Right lobe of liver (tissue), 6 donors: Measurements from ENCODE around the gene NOVA2. TPM values are rescaled to one million over a fixed set of nuclear protein-coding genes. Genes with fewer than 3 reads are reported as not detected.
A peak's percentile ranks its signal among the peaks of the same experiment; 100 is the strongest.

ENCODE experiments used
- ATAC-seq, 4 donors: fragments of 200-7000 bp; cut with Tn5 transposase; one replicate each; pipeline ENCODE4 v1.9.1; 2020; ENCODE audit warnings: mild to moderate bottlenecking in 4 of 4, moderate library complexity in 4 of 4
- DNase-seq, 3 donors: peaks; one replicate each; pipeline ENCODE4 v3.0.0-alpha.2; 2020
- H3K27ac ChIP-seq, 3 donors: fragments of 200-600 bp; one replicate each; pipeline ENCODE4 v1.8.0; 2022
- H3K27me3 ChIP-seq, 2 donors: fragments of 200-600 bp; one replicate each; pipeline ENCODE4 v1.8.0; 2022
- H3K36me3 ChIP-seq, 4 donors: fragments of 200-600 bp; sonication (generic) in 1 of 4; one replicate each; pipeline versions ENCODE4 v1.5.1 to v1.8.0; 2017 to 2022; ENCODE audit warnings: control low read depth in 1 of 4
- H3K4me1 ChIP-seq, 4 donors: fragments of 200-600 bp; sonication (generic) in 1 of 4; one replicate each; pipeline versions ENCODE4 v1.5.1 to v1.8.0; 2017 to 2022; ENCODE audit warnings: control low read depth in 1 of 4
- H3K4me3 ChIP-seq, 3 donors: fragments of 200-600 bp; one replicate each; pipeline ENCODE4 v1.8.0; 2022
- H3K9me3 ChIP-seq, 4 donors: fragments of 200-600 bp; sonication (generic) in 1 of 4; one replicate each; pipeline versions ENCODE4 v1.5.1 to v1.8.0; 2017 to 2022; ENCODE audit warnings: control low read depth in 1 of 4
- POLR2A ChIP-seq: fragments of 450-650 bp; IDR thresholded peaks from one replicate; pipeline ENCODE4 v1.6.1; 2017; ENCODE audit warnings: antibody characterized with exemption, mild to moderate bottlenecking
- WGBS: methylation state at CpG from one replicate; pipeline ENCODE4 v1.1.6; 2018; ENCODE audit warnings: low coverage, low lambda C conversion rate; ENCODE audit not compliant: insufficient coverage; ENCODE audit errors: missing lambda C conversion rate; 5-methylcytosine and 5-hydroxymethylcytosine counted together
- intact Hi-C, 2 donors: fragments of 100-400 bp; cut with DNase I; formaldehyde crosslinking; loops; one replicate each; pipeline versions ENCODE4 v1.11.2 to v1.14.1; 2022
- total RNA-seq, 6 experiments: library from RNA; depleted of rRNA in 2 of 6; stranded (reverse); fragments of >200 nt in 2 of 6; fragmentation: NEBNext Ultra II Directional in 3 of 6; extraction: Animal tissue kit (Norgen Biotek cat#: 25700) in 3 of 6; gene quantifications; one replicate each; pipeline versions ENCODE4 v1.1.0 to v1.2.4, GENCODE V29; 2016 to 2023
- TF ChIP-seq, protein P1 (sequence below), 4 donors: fragments of 200-600 bp in 3 of 4; fragments of 450-650 bp in 1 of 4; IDR thresholded peaks; one replicate each; pipeline versions ENCODE4 v1.5.1 to v1.8.0; 2016 to 2022; ENCODE audit warnings: antibody characterized with exemption in 4 of 4, mild to moderate bottlenecking in 2 of 4
- donor health status: DM: no; HTN: yes; CAD: no.
- donor health status: DM: no; HTN: no; CAD: no.
- donor health status: DM: no; HTN: no; CAD: no.
- donor health status: DM: no; HTN: yes; CAD: no.
- donor health status: DM: no; HTN: yes; CAD: no.

NOVA2 gene
- total RNA-seq, 6 experiments from 2014 or later: 0.66 to 2.5 (median 0.85) TPM

DNA sequence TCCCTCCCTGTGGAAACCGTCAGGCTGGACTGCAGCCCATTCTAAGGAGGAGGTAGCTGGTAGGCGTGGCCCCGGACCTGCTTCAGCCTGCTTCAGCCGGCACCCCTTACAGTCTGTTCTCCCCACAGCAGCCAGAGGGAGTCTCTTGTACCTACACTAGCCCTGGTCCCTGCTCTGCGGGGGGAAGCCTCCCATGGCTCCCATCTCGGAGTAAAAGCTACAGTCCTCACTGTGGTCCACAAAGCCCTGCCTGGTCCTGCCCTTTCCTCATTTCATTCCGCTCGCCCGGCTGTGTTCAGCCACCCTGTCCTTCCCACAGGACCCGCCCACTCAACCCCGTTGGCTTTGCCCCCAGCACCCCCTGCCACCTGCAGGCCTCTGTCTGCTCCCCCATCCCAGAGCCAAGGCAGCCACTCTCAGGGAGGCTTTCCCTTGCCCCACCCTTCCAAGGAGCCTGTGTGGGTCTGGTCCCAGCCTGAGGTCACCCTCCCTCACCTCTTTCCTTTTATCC lies 47.9 kb upstream of the NOVA2 start:
- no peaks in the 10 kb centered on the region for H3K36me3 ChIP-seq
- WGBS: 0% methylated on average over 1 of the region's 11 CpGs
- H3K4me3 ChIP-seq: no peak overlapping the region
- ATAC-seq (no peak), DNase-seq (peak in 1 of 3 donors; percentile 52)
- H3K27ac ChIP-seq: no peak overlapping the region
- TF ChIP-seq, protein P1, sequence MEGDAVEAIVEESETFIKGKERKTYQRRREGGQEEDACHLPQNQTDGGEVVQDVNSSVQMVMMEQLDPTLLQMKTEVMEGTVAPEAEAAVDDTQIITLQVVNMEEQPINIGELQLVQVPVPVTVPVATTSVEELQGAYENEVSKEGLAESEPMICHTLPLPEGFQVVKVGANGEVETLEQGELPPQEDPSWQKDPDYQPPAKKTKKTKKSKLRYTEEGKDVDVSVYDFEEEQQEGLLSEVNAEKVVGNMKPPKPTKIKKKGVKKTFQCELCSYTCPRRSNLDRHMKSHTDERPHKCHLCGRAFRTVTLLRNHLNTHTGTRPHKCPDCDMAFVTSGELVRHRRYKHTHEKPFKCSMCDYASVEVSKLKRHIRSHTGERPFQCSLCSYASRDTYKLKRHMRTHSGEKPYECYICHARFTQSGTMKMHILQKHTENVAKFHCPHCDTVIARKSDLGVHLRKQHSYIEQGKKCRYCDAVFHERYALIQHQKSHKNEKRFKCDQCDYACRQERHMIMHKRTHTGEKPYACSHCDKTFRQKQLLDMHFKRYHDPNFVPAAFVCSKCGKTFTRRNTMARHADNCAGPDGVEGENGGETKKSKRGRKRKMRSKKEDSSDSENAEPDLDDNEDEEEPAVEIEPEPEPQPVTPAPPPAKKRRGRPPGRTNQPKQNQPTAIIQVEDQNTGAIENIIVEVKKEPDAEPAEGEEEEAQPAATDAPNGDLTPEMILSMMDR (IDR thresholded peaks at IDR 0.05): no peak
- TF ChIP-seq POLR2A: no peak
- peaks cover 0 to 6% of the 10 kb centered on the region in 2 donors for H3K27me3 ChIP-seq
- H3K4me1 ChIP-seq: no peaks in the 10 kb centered on the region
- H3K9me3 ChIP-seq: no peaks in the 10 kb centered on the region
- intact Hi-C loops: loop anchor here in 1 of 2 donors (10.0 kb wide), 1 partner anchor 53 kb away; no protein-coding TSS in a partner anchor

DNA sequence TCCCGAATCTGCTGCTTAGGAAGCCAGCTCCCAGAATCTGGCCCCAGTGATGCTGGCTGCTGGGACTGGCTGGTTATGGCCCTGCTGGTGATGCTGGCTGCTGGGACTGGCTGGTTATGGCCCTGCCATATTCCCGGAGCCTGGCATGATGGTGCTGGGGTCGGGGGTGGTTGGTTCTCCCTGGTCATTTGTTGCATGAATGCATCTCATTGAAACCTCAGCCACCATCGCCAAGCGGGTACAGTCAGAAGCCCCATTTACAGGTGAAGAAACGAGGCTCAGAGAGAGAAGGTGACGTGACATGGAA lies 47.1 kb upstream of the NOVA2 start:
- intact Hi-C loops: loop anchor here in 1 of 2 donors (10.0 kb wide), 1 partner anchor 54 kb away; no protein-coding TSS in a partner anchor
- Histone ChIP-seq H3K9me3 (no peaks in the 10 kb centered on the region), H3K36me3 (no peaks in the 10 kb centered on the region), H3K27ac (no peak overlapping the region), H3K27me3 (peaks cover 0 to 6% of the 10 kb centered on the region in 2 donors), H3K4me1 (peaks cover 0 to 7% (median 0%) of the 10 kb centered on the region in 4 donors), H3K4me3 (no peak overlapping the region)
- DNase-seq (no peak), ATAC-seq (no peak)
- TF ChIP-seq POLR2A: no peak
- TF ChIP-seq, protein P1 (IDR thresholded peaks at IDR 0.05): no peak
- WGBS: 75% methylated on average over 4 of the region's 7 CpGs

DNA sequence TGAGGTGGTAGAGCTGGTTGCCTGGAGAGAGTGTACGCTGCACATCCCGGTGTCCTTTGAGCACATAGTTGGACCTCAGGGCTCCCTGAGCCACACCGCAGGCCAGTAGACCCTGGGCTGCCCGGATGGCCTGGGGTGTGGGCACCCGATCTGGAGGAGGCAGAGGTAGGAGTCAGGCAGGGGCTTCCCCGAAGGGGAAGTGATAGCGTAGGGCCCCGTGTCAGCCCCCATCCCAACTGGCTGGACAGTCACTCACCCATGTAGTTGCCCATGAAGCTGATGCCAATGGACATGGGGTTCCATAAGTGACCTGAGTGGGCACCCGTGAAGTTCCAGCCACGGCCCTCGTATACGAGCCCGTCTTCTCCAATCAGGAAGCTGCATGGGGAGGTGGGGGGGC lies 45.6 kb upstream of the NOVA2 start:
- Histone ChIP-seq H3K4me3 (no peak overlapping the region), H3K9me3 (no peaks in the 10 kb centered on the region), H3K27me3 (peaks cover 0 to 7% of the 10 kb centered on the region in 2 donors), H3K36me3 (no peaks in the 10 kb centered on the region), H3K4me1 (peaks cover 0 to 21% (median 0%) of the 10 kb centered on the region in 4 donors), H3K27ac (no peak overlapping the region)
- TF ChIP-seq POLR2A: no peak
- TF ChIP-seq, protein P1 (IDR thresholded peaks at IDR 0.05): no peak
- ATAC-seq (no peak), DNase-seq (peak in 1 of 3 donors; percentile 45)
- intact Hi-C loops: loop anchor here in 1 of 2 donors (10.0 kb wide), 1 partner anchor 194 kb away; no protein-coding TSS in a partner anchor
- 100% methylated on average over 3 of the region's 13 CpGs for WGBS

DNA sequence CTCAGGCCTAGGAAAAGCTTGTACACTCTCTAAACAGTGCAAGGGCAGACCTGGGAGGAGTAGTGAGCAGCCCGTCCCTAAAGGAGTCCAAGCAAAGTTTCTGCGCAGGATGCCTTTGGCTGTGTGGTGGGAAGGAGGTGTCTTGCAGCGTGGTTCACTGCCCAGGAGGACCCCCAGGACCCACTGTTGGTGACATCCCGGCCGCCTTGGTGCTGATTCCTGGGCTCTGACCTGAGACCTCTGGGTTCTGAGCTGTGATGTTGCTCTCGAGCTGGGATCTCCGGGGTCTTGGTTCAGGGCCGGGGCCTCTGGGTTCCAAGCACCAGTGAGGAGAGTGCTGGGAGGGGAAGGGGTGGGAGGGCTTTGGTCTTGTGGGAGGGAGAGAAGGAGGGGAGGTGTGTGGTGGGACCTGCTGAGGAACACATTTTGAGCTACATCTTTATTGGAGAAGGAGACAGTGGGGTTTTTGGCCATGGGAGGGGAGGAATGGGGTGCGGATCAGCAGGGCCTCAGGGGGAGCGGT lies 45.1 kb upstream of the NOVA2 start:
- no peaks in the 10 kb centered on the region for H3K36me3 ChIP-seq
- no peak overlapping the region for H3K4me3 ChIP-seq
- DNase-seq: peak in 1 of 3 donors; percentile 44
- H3K27me3 ChIP-seq: peaks cover 0 to 11% of the 10 kb centered on the region in 2 donors
- intact Hi-C loops: loop anchor here in 1 of 2 donors (10.0 kb wide), 1 partner anchor 194 kb away; no protein-coding TSS in a partner anchor
- no peak overlapping the region for H3K27ac ChIP-seq
- no peak for TF ChIP-seq POLR2A
- TF ChIP-seq, protein P1 (IDR thresholded peaks at IDR 0.05): no peak
- no peaks in the 10 kb centered on the region for H3K9me3 ChIP-seq
- peaks cover 0 to 21% (median 0%) of the 10 kb centered on the region in 4 donors for H3K4me1 ChIP-seq
- WGBS: 96% methylated on average over 3 of the region's 10 CpGs
- no peak for ATAC-seq
